Gastroesophageal sphincter (tissue), 4 donors: ENCODE data around the gene PCDHGA7. TPM values are rescaled to one million over a fixed set of nuclear protein-coding genes. Genes with fewer than 3 reads are reported as not detected.
"Not testable (repeated sequence)": the region's sequence is repeated elsewhere in the genome, so short reads cannot be mapped to it uniquely, and the experiment has no call there.

Experiments
- ATAC-seq: fragments of 150-250 bp; one replicate; pipeline ENCODE4 v1.9.1; 2016; ENCODE audit warnings: mild to moderate bottlenecking, moderate library complexity
- H3K27ac ChIP-seq, 4 donors: fragments of 200-600 bp; sonication (generic) in 3 of 4; 1 replicate in 3 of 4; 2 replicates in 1 of 4; pipeline ENCODE4 v1.5.1; 2016 to 2019
- H3K27me3 ChIP-seq: fragments of 200-600 bp; sonication (generic); one replicate; pipeline ENCODE4 v1.5.1; 2019
- H3K36me3 ChIP-seq, 2 donors: fragments of 200-600 bp; sonication (generic); one replicate each; pipeline ENCODE4 v1.5.1; 2019; ENCODE audit warnings: control low read depth in 1 of 2
- H3K4me1 ChIP-seq, 3 donors: fragments of 200-600 bp; sonication (generic); 1 replicate in 2 of 3; 2 replicates in 1 of 3; pipeline ENCODE4 v1.5.1; 2016 to 2019; ENCODE audit warnings: control low read depth in 2 of 3
- H3K4me3 ChIP-seq, 2 donors: fragments of 200-600 bp; sonication (generic); one replicate each; pipeline ENCODE4 v1.5.1; 2019; ENCODE audit warnings: mild to moderate bottlenecking in 1 of 2, moderate library complexity in 1 of 2
- H3K9me3 ChIP-seq, 3 donors: fragments of 200-600 bp; sonication (generic); one replicate each; pipeline ENCODE4 v1.5.1; 2017 to 2019; ENCODE audit warnings: control low read depth in 2 of 3
- CTCF ChIP-seq, 4 experiments: fragments of 200-600 bp in 2 of 4; fragments of 450-650 bp in 2 of 4; sonication (generic) in 1 of 4; IDR thresholded peaks; one replicate each; pipeline ENCODE4 v1.5.1; 2017 to 2019; ENCODE audit warnings: antibody characterized with exemption in 4 of 4, mild to moderate bottlenecking in 2 of 4, moderate library complexity in 2 of 4
- EP300 ChIP-seq: sonication (generic); formaldehyde crosslinking; IDR thresholded peaks from one replicate; pipeline ENCODE4 v1.6.1; 2017; ENCODE audit warnings: antibody characterized with exemption, mild to moderate bottlenecking
- POLR2A ChIP-seq, 2 donors: fragments of 450-650 bp; IDR thresholded peaks; one replicate each; pipeline ENCODE4 v1.6.1; 2017; ENCODE audit warnings: antibody characterized with exemption in 2 of 2, mild to moderate bottlenecking in 2 of 2, moderate library complexity in 1 of 2
- POLR2AphosphoS5 ChIP-seq: sonication (generic); formaldehyde crosslinking; IDR thresholded peaks from one replicate; pipeline ENCODE4 v1.6.1; 2017; ENCODE audit warnings: antibody characterized with exemption
- WGBS, 2 donors: methylation state at CpG; one replicate each; pipeline ENCODE4 v1.1.5; 2018; ENCODE audit warnings: low coverage in 1 of 2; 5-methylcytosine and 5-hydroxymethylcytosine counted together
- total RNA-seq, 4 donors: library from RNA; depleted of rRNA; stranded (reverse); fragments of >200 nt; gene quantifications; one replicate each; pipeline ENCODE4 v1.1.0, GENCODE V29; 2016

The PCDHGA7 gene
- total RNA-seq, 4 donors from 2014 or later: 2.7 to 14.3 (median 7.6) TPM

- peak within 1 kb of the TSS in 1 of 2 donors; percentile 25 for H3K4me3 ChIP-seq
- WGBS, 2 donors: 20 to 23% methylated on average over 13 to 22 of the region's 32 CpGs
- H3K9me3 ChIP-seq: peaks cover 3 to 100% (median 9%) of the 10 kb centered on the region in 3 donors
- TF ChIP-seq CTCF (IDR thresholded peaks at IDR 0.05) (peak in 1 of 4 experiments; percentile 25), POLR2A (IDR thresholded peaks at IDR 0.05) (no peak)
- no peaks in the 10 kb centered on the region for H3K36me3 ChIP-seq
- no peaks in the 10 kb centered on the region for H3K4me1 ChIP-seq
- ATAC-seq: no peak
- H3K27ac ChIP-seq: no peak within 1 kb of the TSS
- peaks cover 23% of the 10 kb centered on the region for H3K27me3 ChIP-seq
Observed at GRCh38 chr5:141369994-141370848, 12.3 kb upstream of the PCDHGA7 start, which contains the start of gene PCDHGB3. Gene PCDHGB3 (plus strand): TSS chr5:141370242. CDS start chr5:141370395, 153 bp downstream.

- peaks cover 3 to 100% (median 6%) of the 10 kb centered on the region in 3 donors for H3K9me3 ChIP-seq
- TF ChIP-seq CTCF (IDR thresholded peaks at IDR 0.05) (no peak), POLR2AphosphoS5 (no peak), POLR2A (IDR thresholded peaks at IDR 0.05) (no peak), EP300 (no peak)
- H3K4me1 ChIP-seq: no peaks in the 10 kb centered on the region
- 27 to 34% methylated on average over 12 to 20 of the region's 69 CpGs for WGBS, 2 donors
- H3K27me3 ChIP-seq: peaks cover 10% of the 10 kb centered on the region
- no peak overlapping the region for H3K4me3 ChIP-seq
- no peak for ATAC-seq
- H3K27ac ChIP-seq: no peak overlapping the region
- H3K36me3 ChIP-seq: no peaks in the 10 kb centered on the region
Observed at GRCh38 chr5:141371572-141372475, 10.7 kb upstream of the PCDHGA7 start.

GRCh38 chr5:141373673-141374317 lies 8.7 kb upstream of the PCDHGA7 start, which contains the start of gene PCDHGA6:
Gene PCDHGA6 (plus strand): TSS chr5:141373891. CDS start chr5:141374084, 193 bp downstream.
- peaks cover 10% of the 10 kb centered on the region for H3K27me3 ChIP-seq
- H3K36me3 ChIP-seq: peaks cover 0 to 3% of the 10 kb centered on the region in 2 donors
- ATAC-seq: no peak
- peak within 1 kb of the TSS in 1 of 2 donors; percentile 32 for H3K4me3 ChIP-seq
- no peaks in the 10 kb centered on the region for H3K4me1 ChIP-seq
- WGBS, 2 donors: 6 to 8% methylated on average over 9 to 15 of the region's 27 CpGs
- peak in 3 of 4 experiments; percentile 15 to 40 (median 33) for TF ChIP-seq CTCF (IDR thresholded peaks at IDR 0.05)
- no peak for TF ChIP-seq POLR2A (IDR thresholded peaks at IDR 0.05)
- peaks cover 3 to 100% (median 6%) of the 10 kb centered on the region in 3 donors for H3K9me3 ChIP-seq
- peak within 1 kb of the TSS in 1 of 4 donors; percentile 12 for H3K27ac ChIP-seq

GRCh38 chr5:141374627-141375026 lies 7.9 kb upstream of the PCDHGA7 start:
- peaks cover 10% of the 10 kb centered on the region for H3K27me3 ChIP-seq
- H3K27ac ChIP-seq: no peak overlapping the region
- H3K36me3 ChIP-seq: peaks cover 0 to 3% of the 10 kb centered on the region in 2 donors
- ATAC-seq: no peak
- H3K9me3 ChIP-seq: peaks cover 3 to 100% (median 6%) of the 10 kb centered on the region in 3 donors
- TF ChIP-seq CTCF (IDR thresholded peaks at IDR 0.05): no peak
- TF ChIP-seq EP300: no peak
- TF ChIP-seq POLR2A (IDR thresholded peaks at IDR 0.05): no peak
- no peak for TF ChIP-seq POLR2AphosphoS5
- 53 to 58% methylated on average over 3 to 6 of the region's 14 CpGs for WGBS, 2 donors
- no peak overlapping the region for H3K4me3 ChIP-seq
- no peaks in the 10 kb centered on the region for H3K4me1 ChIP-seq

GRCh38 chr5:141375444-141376155 lies 6.9 kb upstream of the PCDHGA7 start:
- peaks cover 3 to 98% (median 6%) of the 10 kb centered on the region in 3 donors for H3K9me3 ChIP-seq
- H3K36me3 ChIP-seq, H3K4me3 ChIP-seq, H3K27me3 ChIP-seq, H3K27ac ChIP-seq, H3K4me1 ChIP-seq, ATAC-seq: not testable (repeated sequence)
- WGBS, 2 donors: 35% methylated on average over 14 of the region's 48 CpGs; no CpG with 5 or more reads in 1 of the 2 donors
